Right lung (tissue), 5 donors: ENCODE results near the gene ADGRD1. TPM values are rescaled to one million over a fixed set of nuclear protein-coding genes. Genes with fewer than 3 reads are reported as not detected.

Experiments used
- DNase-seq, 2 donors: peaks; one replicate each; pipeline ENCODE4 v3.0.0-alpha.2; 2013
- polyA plus RNA-seq, 5 donors: library from polyadenylated mRNA; unstranded; fragments of 120-200 nt; gene quantifications; one replicate each; pipeline versions ENCODE4 v1.2.1 to v1.2.3, GENCODE V29; 2013; ENCODE audit warnings: inconsistent platforms in 1 of 5, low replicate concordance in 1 of 5; ENCODE audit not compliant: insufficient read length in 5 of 5, insufficient read depth in 1 of 5

ADGRD1 gene
- polyA plus RNA-seq, 5 donors: 24.2 to 42.1 (median 29.2) TPM

GRCh38 chr12:131133015-131133905 lies 179.6 kb downstream of the ADGRD1 start:
- DNase-seq: no peak

GRCh38 chr12:131133994-131134393 lies 180.3 kb downstream of the ADGRD1 start:
- no peak for DNase-seq

GRCh38 chr12:131134523-131135310 lies 181.0 kb downstream of the ADGRD1 start:
- DNase-seq: no peak

GRCh38 chr12:131135311-131135785 lies 181.6 kb downstream of the ADGRD1 start:
- DNase-seq: no peak

- no peak for DNase-seq
These were observed 182.3 kb downstream of the ADGRD1 start for GRCh38 chr12:131135786-131136538.

GRCh38 chr12:131136539-131136872 lies 182.8 kb downstream of the ADGRD1 start:
- no peak for DNase-seq

GRCh38 chr12:131137009-131137835 lies 183.5 kb downstream of the ADGRD1 start:
- DNase-seq: no peak

GRCh38 chr12:131137836-131138637 lies 184.3 kb downstream of the ADGRD1 start:
- DNase-seq: peak in 1 of 2 donors; percentile 25

- DNase-seq: no peak
These were observed 185.1 kb downstream of the ADGRD1 start for GRCh38 chr12:131138638-131139362.

GRCh38 chr12:131139363-131140068 lies 185.8 kb downstream of the ADGRD1 start:
- no peak for DNase-seq

GRCh38 chr12:131140069-131140435 lies 186.3 kb downstream of the ADGRD1 start:
- no peak for DNase-seq

- no peak for DNase-seq
These were observed 187.0 kb downstream of the ADGRD1 start for GRCh38 chr12:131140697-131141096.

GRCh38 chr12:131141514-131141913 lies 187.8 kb downstream of the ADGRD1 start:
- DNase-seq: no peak

- DNase-seq: no peak
These were observed 189.4 kb downstream of the ADGRD1 start for GRCh38 chr12:131142891-131143657.

GRCh38 chr12:131146173-131146675 lies 192.5 kb downstream of the ADGRD1 start:
- no peak for DNase-seq

GRCh38 chr12:131147293-131147692 lies 193.6 kb downstream of the ADGRD1 start:
- no peak for DNase-seq

- no peak for DNase-seq
These were observed 194.2 kb downstream of the ADGRD1 start for GRCh38 chr12:131147894-131148293.
